Measurements from ENCODE around the gene SH3RF3. TPM values are rescaled to one million over a fixed set of nuclear protein-coding genes. Genes with fewer than 3 reads are reported as not detected.

SH3RF3 gene
- total and polyA plus RNA-seq, 10 of the 15 experiments (the other 5 are each of a cell fraction or from before 2014, with no cell fraction given), result 0.08 to 8.8 (median 2.3) TPM

- H3K9me3 ChIP-seq (replicated peaks; ENCODE audit: control insufficient read depth, insufficient read depth, low read length), result no peaks in the 10 kb centered on the region
- no peak overlapping the region for H3K4me2 ChIP-seq (ENCODE audit: control insufficient read depth, insufficient read depth)
- H3K4me3 ChIP-seq, result no peak overlapping the region
- intact Hi-C loops (cut with micrococcal nuclease; ENCODE audit: unreplicated experiment) (no loop called here), in situ Hi-C loops (cut with MboI) (no loop called here)
- H4K20me1 ChIP-seq (ENCODE audit: control insufficient read depth, insufficient read depth), result no peaks in the 10 kb centered on the region
- H3K36me3 ChIP-seq (ENCODE audit: control insufficient read depth in 2 of 2, insufficient read depth in 2 of 2, low read length in 1 of 2), result no peaks in the 10 kb centered on the region
- POLR2A ChIA-PET, result no interaction called here
- RAD21 ChIA-PET (ENCODE audit: unreplicated experiment), result no interaction called here
- SMC1A ChIA-PET (ENCODE audit: uncharacterized antibody, unreplicated experiment), result no interaction called here
- DNase-seq (ENCODE audit: low read depth, low spot score) (no peak), FAIRE-seq (no peak), ATAC-seq (no peak)
- H3K9ac ChIP-seq (ENCODE audit: control insufficient read depth, insufficient read depth, low read length), result no peak overlapping the region
- no TSS peak for BruUV-seq (replicated peaks)
- WGBS (ENCODE audit: insufficient coverage, insufficient replicate concordance, low lambda C conversion rate, missing lambda C conversion rate), result 19% methylated on average over 5 of the region's 5 CpGs
- no peak overlapping the region for H2AFZ ChIP-seq (ENCODE audit: control insufficient read depth, low read depth, low read length)
- H3K27me3 ChIP-seq (replicated peaks in 1 of 2; ENCODE audit: control insufficient read depth in 2 of 2, insufficient read depth in 2 of 2, low read length in 1 of 2), result no peaks in the 10 kb centered on the region
- H3K27ac ChIP-seq (ENCODE audit: control insufficient read depth, insufficient read depth), result no peak overlapping the region
- CTCF ChIA-PET, result no interaction called here
- no peaks in the 10 kb centered on the region for H3K4me1 ChIP-seq (ENCODE audit: control insufficient read depth, insufficient read depth, low read length)
- no peak for TF ChIP-seq NBN (IDR thresholded peaks at IDR 0.05)
- H3K79me2 ChIP-seq (ENCODE audit: control insufficient read depth, insufficient read depth, low read length), result no peaks in the 10 kb centered on the region
Measured at GRCh38 chr2:109158237-109158636, 29.2 kb downstream of the SH3RF3 start.

DNA sequence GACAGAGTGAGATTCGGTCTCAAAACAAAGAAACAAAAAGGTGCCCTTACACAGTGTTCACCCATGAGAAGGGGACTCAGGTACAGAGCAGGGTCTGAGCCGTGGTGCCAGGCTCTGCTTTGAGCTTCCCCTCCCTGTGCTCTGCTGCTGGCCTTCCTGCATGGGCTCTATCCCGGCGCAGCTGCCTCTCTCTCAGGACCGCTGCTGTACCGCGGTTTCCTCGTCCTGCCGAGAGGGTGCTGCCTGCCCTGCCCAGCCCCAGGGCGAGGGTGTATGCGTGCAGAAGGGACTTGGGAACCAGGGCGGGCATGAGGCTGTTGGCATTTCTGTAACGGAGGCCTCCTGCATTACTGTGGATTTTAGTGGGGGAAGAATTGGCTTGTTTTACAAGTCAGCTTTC lies 30.1 kb downstream of the SH3RF3 start:
- TF ChIP-seq RCOR1 (conservative IDR thresholded peaks at IDR 0.05; ENCODE audit: low read depth, low read length) (no peak), MYB (IDR thresholded peaks at IDR 0.05; ENCODE audit: borderline replicate concordance, low read depth, low read length) (no peak), HDAC6 (IDR thresholded peaks at IDR 0.05; ENCODE audit: unreplicated experiment) (no peak)
- RAD21 ChIA-PET (ENCODE audit: unreplicated experiment), result no interaction called here
- no TSS peak for BruUV-seq (replicated peaks)
- Histone ChIP-seq H3K27ac (ENCODE audit: control insufficient read depth, insufficient read depth) (no peak overlapping the region), H3K27me3 (replicated peaks in 1 of 2; ENCODE audit: control insufficient read depth in 2 of 2, insufficient read depth in 2 of 2, low read length in 1 of 2) (no peaks in the 10 kb centered on the region), H3K4me2 (ENCODE audit: control insufficient read depth, insufficient read depth) (no peak overlapping the region), H3K79me2 (ENCODE audit: control insufficient read depth, insufficient read depth, low read length) (no peaks in the 10 kb centered on the region), H2AFZ (ENCODE audit: control insufficient read depth, low read depth, low read length) (no peak overlapping the region), H3K4me1 (ENCODE audit: control insufficient read depth, insufficient read depth, low read length) (no peaks in the 10 kb centered on the region), H3K4me3 (no peak overlapping the region), H3K9ac (ENCODE audit: control insufficient read depth, insufficient read depth, low read length) (no peak overlapping the region), H4K20me1 (ENCODE audit: control insufficient read depth, insufficient read depth) (no peaks in the 10 kb centered on the region), H3K9me3 (replicated peaks; ENCODE audit: control insufficient read depth, insufficient read depth, low read length) (no peaks in the 10 kb centered on the region), H3K36me3 (ENCODE audit: control insufficient read depth in 2 of 2, insufficient read depth in 2 of 2, low read length in 1 of 2) (no peaks in the 10 kb centered on the region)
- in situ Hi-C loops (cut with MboI) (no loop called here), intact Hi-C loops (cut with micrococcal nuclease; ENCODE audit: unreplicated experiment) (no loop called here)
- no peak for DNase-seq (ENCODE audit: low read depth, low spot score)
- 57% methylated on average over 13 of the region's 13 CpGs for WGBS (ENCODE audit: insufficient coverage, insufficient replicate concordance, low lambda C conversion rate, missing lambda C conversion rate)
- ATAC-seq, result no peak
- CTCF ChIA-PET, result no interaction called here
- SMC1A ChIA-PET (ENCODE audit: uncharacterized antibody, unreplicated experiment), result no interaction called here
- no peak for FAIRE-seq
- POLR2A ChIA-PET, result no interaction called here

Data from GM12878 (cell line).